Calu3 (cell line): ENCODE data around the gene ELANE. TPM values are rescaled to one million over a fixed set of nuclear protein-coding genes. Genes with fewer than 3 reads are reported as not detected.

Experiments
- BruUV-seq: library from RNA; stranded (reverse); fragments of 400-500 nt; replicated peaks from 2 replicates; lab custom pipeline; 2021; lab: Mats Ljungman, UMichigan
- CTCF ChIA-PET: fragments of 300-600 bp; sonication (Branson Sonifier 250); formaldehyde crosslinking; loops from one replicate; lab custom pipeline; 2022; ENCODE audit warnings: antibody characterized with exemption; lab: Charles Lee
- DNase-seq: peaks from one replicate; pipeline ENCODE4 v3.0.0; 2022
- H3K27ac Mint-ChIP-seq: one replicate; pipeline ENCODE4 v1.8.0; 2022; ENCODE audit warnings: mixed read lengths; ENCODE audit not compliant: unreplicated experiment
- H3K27me3 Mint-ChIP-seq: one replicate; pipeline ENCODE4 v1.8.0; 2022; ENCODE audit warnings: mixed read lengths; ENCODE audit not compliant: unreplicated experiment
- H3K36me3 Mint-ChIP-seq: one replicate; pipeline ENCODE4 v1.8.0; 2022; ENCODE audit warnings: mild to moderate bottlenecking, moderate library complexity, mixed read lengths; ENCODE audit not compliant: insufficient read depth, unreplicated experiment
- H3K4me1 Mint-ChIP-seq: one replicate; pipeline ENCODE4 v1.8.0; 2022; ENCODE audit warnings: mild to moderate bottlenecking, low read depth, mixed read lengths; ENCODE audit not compliant: unreplicated experiment
- H3K4me3 Mint-ChIP-seq: one replicate; pipeline ENCODE4 v1.8.0; 2022; ENCODE audit warnings: mild to moderate bottlenecking, low read depth, moderate library complexity, mixed read lengths; ENCODE audit not compliant: unreplicated experiment
- H3K9me3 Mint-ChIP-seq: one replicate; pipeline ENCODE4 v1.8.0; 2022; ENCODE audit warnings: low read depth, mixed read lengths; ENCODE audit not compliant: unreplicated experiment
- CTCF ChIP-seq: fragments of 200-600 bp; IDR thresholded peaks from one replicate; pipeline ENCODE4 v1.8.0; 2022; ENCODE audit warnings: antibody characterized with exemption; ENCODE audit not compliant: unreplicated experiment
- intact Hi-C: fragments of 100-400 bp; cut with micrococcal nuclease; formaldehyde crosslinking; loops from one replicate; pipeline ENCODE4 v1.10.0; 2022; ENCODE audit not compliant: unreplicated experiment
- total RNA-seq: library from RNA; stranded (reverse); gene quantifications from 2 replicates; pipeline ENCODE4 v1.2.3, GENCODE V29; 2022

ELANE gene
- total RNA-seq, 1 experiment from 2014 or later, result not detected

DNA sequence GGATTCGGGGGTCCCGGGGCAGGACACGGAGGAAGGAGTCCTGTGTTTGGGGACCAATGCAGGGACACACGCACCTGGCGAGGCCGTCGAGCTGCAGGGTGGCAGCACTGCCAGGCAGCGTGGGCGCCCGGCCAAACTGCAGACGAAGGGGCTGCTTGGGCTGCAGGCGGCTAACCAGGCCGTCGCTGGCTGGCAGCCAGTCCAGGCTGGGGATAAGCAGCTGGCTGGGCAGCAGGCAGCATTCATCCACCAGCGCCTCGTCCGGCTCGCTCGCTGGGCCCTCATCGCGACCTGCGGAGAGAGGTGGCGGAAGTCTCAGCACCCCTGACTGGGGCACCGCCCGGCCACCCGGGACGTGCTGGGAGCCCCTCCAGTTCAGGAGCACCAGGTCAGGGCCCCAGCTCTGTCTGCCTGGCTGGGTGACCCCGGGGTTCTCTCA, 18.9 kb downstream of the ELANE start:
- intact Hi-C loops, result no loop called here
- H3K4me1 Mint-ChIP-seq, result no peaks in the 10 kb centered on the region
- no TSS peak for BruUV-seq
- no peak overlapping the region for H3K27ac Mint-ChIP-seq
- no peaks in the 10 kb centered on the region for H3K9me3 Mint-ChIP-seq
- no peak overlapping the region for H3K4me3 Mint-ChIP-seq
- H3K27me3 Mint-ChIP-seq, result no peaks in the 10 kb centered on the region
- peaks cover 30% of the 10 kb centered on the region for H3K36me3 Mint-ChIP-seq
- no peak for DNase-seq
- TF ChIP-seq CTCF, result no peak
- CTCF ChIA-PET, result no interaction called here

DNA sequence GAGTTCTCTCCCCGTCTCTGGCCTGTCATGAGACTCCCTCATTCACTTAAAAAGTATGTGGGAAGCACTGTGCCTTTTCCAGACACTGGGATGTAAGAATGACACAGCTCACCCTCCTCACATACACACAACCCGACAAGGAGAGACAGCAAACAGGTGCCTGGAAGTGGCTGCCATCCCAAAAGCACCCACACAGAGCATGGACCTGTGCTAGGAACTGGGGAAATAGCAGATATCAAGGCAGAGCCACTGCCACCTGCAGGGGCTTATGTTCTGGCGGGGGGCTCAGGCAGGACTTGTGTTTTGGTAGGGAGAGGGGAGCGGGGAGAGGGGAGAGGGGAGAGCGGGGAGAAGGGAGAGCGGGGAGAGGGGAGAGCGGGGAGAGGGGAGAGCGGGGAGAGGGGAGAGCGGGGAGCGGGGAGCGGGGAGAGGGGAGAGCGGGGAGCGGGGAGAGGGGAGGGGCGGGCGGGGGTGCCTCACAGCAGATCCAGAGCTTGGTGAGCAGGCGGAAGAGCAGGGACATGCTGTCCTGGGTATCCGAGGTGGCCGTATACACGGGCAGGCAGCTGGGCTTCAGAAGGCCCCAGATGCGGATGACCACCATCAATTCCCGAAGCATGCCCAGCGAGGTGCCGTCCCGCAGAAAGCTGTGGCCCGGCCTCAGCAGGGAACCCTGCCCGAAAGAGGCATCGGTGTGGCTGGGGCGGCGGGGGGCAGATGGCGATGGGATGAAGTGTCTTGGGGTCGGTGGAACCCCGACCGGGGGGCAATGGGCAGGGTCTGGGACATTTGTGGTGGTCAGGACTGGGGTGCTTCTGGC, 19.6 kb downstream of the ELANE start:
- Mint-ChIP-seq H3K9me3 (no peaks in the 10 kb centered on the region), H3K27ac (no peak overlapping the region), H3K4me1 (no peaks in the 10 kb centered on the region), H3K27me3 (no peaks in the 10 kb centered on the region), H3K4me3 (no peak overlapping the region), H3K36me3 (peaks cover 30% of the 10 kb centered on the region)
- DNase-seq, result no peak
- CTCF ChIA-PET, result no interaction called here
- TF ChIP-seq CTCF, result no peak
- BruUV-seq, result no TSS peak
- intact Hi-C loops, result no loop called here

- no peak overlapping the region for H3K4me3 Mint-ChIP-seq
- CTCF ChIA-PET, result no interaction called here
- intact Hi-C loops, result no loop called here
- H3K36me3 Mint-ChIP-seq, result peaks cover 30% of the 10 kb centered on the region
- peak; percentile 34 for DNase-seq
- BruUV-seq, result no TSS peak
- no peaks in the 10 kb centered on the region for H3K9me3 Mint-ChIP-seq
- no peaks in the 10 kb centered on the region for H3K4me1 Mint-ChIP-seq
- H3K27me3 Mint-ChIP-seq, result no peaks in the 10 kb centered on the region
- TF ChIP-seq CTCF, result no peak
- no peak overlapping the region for H3K27ac Mint-ChIP-seq
Observed at GRCh38 chr19:872266-872951, 20.3 kb downstream of the ELANE start.

- CTCF ChIA-PET, result no interaction called here
- Mint-ChIP-seq H3K36me3 (peaks cover 30% of the 10 kb centered on the region), H3K27me3 (no peaks in the 10 kb centered on the region), H3K9me3 (no peaks in the 10 kb centered on the region), H3K4me3 (no peak overlapping the region), H3K27ac (no peak overlapping the region), H3K4me1 (no peaks in the 10 kb centered on the region)
- no TSS peak for BruUV-seq
- no peak for TF ChIP-seq CTCF
- intact Hi-C loops, result no loop called here
- no peak for DNase-seq
Observed at GRCh38 chr19:873084-873483, 21.0 kb downstream of the ELANE start.
